Neutrophil (primary cell): ENCODE data around the gene EPHB6.

Source experiments
- H3K27ac ChIP-seq: fragments of 200-600 bp; sonication (generic); 2 replicates; pipeline ENCODE4 v1.5.1; 2016; ENCODE audit warnings: mild to moderate bottlenecking, moderate library complexity
- H3K27me3 ChIP-seq: fragments of 200-600 bp; sonication (generic); 2 replicates; pipeline ENCODE4 v1.6.0; 2016; ENCODE audit warnings: mild to moderate bottlenecking
- H3K36me3 ChIP-seq: fragments of 200-600 bp; sonication (generic); 2 replicates; pipeline ENCODE4 v1.5.1; 2017
- H3K4me1 ChIP-seq, 2 experiments: fragments of 200-600 bp in 1 of 2; sonication (generic) in 1 of 2; 1 replicate in 1 of 2; 2 replicates in 1 of 2; pipeline versions ENCODE4 v1.5.1 to v1.6.1; 2013 to 2016; ENCODE audit warnings: low read depth in 1 of 2, low read length in 1 of 2, mild to moderate bottlenecking in 1 of 2, moderate library complexity in 1 of 2; ENCODE audit not compliant: control insufficient read depth in 1 of 2, insufficient read depth in 1 of 2
- H3K4me3 ChIP-seq, 2 experiments: fragments of 200-600 bp in 1 of 2; sonication (generic) in 1 of 2; 1 replicate in 1 of 2; 2 replicates in 1 of 2; pipeline ENCODE4 v1.5.1; 2013 to 2016; ENCODE audit warnings: low read depth in 1 of 2, low read length in 1 of 2, mild to moderate bottlenecking in 1 of 2, moderate library complexity in 1 of 2
- H3K9me3 ChIP-seq: fragments of 200-600 bp; sonication (generic); 2 replicates; pipeline ENCODE4 v1.5.1; 2016
- CTCF ChIP-seq: fragments of 200-600 bp; sonication (generic); IDR thresholded peaks from 2 replicates; pipeline ENCODE4 v1.5.1; 2016; ENCODE audit warnings: antibody characterized with exemption

Gene EPHB6

GRCh38 chr7:142860968-142861367 is 6.1 kb downstream of the EPHB6 start:
- Histone ChIP-seq H3K4me1 (peaks cover 0 to under 1% of the 10 kb centered on the region in 2 experiments), H3K27ac (no peak overlapping the region), H3K9me3 (no peaks in the 10 kb centered on the region), H3K27me3 (peaks cover 1% of the 10 kb centered on the region), H3K36me3 (peaks cover 20% of the 10 kb centered on the region), H3K4me3 (no peak overlapping the region)
- TF ChIP-seq CTCF = no peak

- Histone ChIP-seq H3K27me3 (no peaks in the 10 kb centered on the region), H3K9me3 (no peaks in the 10 kb centered on the region), H3K4me1 (peaks cover 0 to 2% of the 10 kb centered on the region in 2 experiments), H3K4me3 (no peak overlapping the region), H3K27ac (no peak overlapping the region), H3K36me3 (peaks cover 20% of the 10 kb centered on the region)
- no peak for TF ChIP-seq CTCF
Measured at GRCh38 chr7:142862351-142862750, 7.5 kb downstream of the EPHB6 start.

- Histone ChIP-seq H3K27me3 (no peaks in the 10 kb centered on the region), H3K4me1 (peaks cover 0 to 2% of the 10 kb centered on the region in 2 experiments), H3K4me3 (no peak overlapping the region), H3K36me3 (peaks cover 23% of the 10 kb centered on the region), H3K9me3 (no peaks in the 10 kb centered on the region), H3K27ac (no peak overlapping the region)
- no peak for TF ChIP-seq CTCF
Measured at GRCh38 chr7:142862786-142863400, 8.0 kb downstream of the EPHB6 start.

- no peaks in the 10 kb centered on the region for H3K27me3 ChIP-seq
- no peak overlapping the region for H3K27ac ChIP-seq
- H3K4me3 ChIP-seq = no peak overlapping the region
- no peaks in the 10 kb centered on the region for H3K9me3 ChIP-seq
- peaks cover 0 to 2% of the 10 kb centered on the region in 2 experiments for H3K4me1 ChIP-seq
- H3K36me3 ChIP-seq = peaks cover 35% of the 10 kb centered on the region
- TF ChIP-seq CTCF = no peak
Measured at GRCh38 chr7:142863891-142864685, 9.2 kb downstream of the EPHB6 start.

- no peaks in the 10 kb centered on the region for H3K27me3 ChIP-seq
- H3K36me3 ChIP-seq = peaks cover 35% of the 10 kb centered on the region
- no peak overlapping the region for H3K4me3 ChIP-seq
- TF ChIP-seq CTCF = no peak
- H3K9me3 ChIP-seq = no peaks in the 10 kb centered on the region
- peaks cover 0 to 2% of the 10 kb centered on the region in 2 experiments for H3K4me1 ChIP-seq
- no peak overlapping the region for H3K27ac ChIP-seq
Measured at GRCh38 chr7:142864980-142865747, 10.3 kb downstream of the EPHB6 start.
